NCI-H2227 (cell line): ENCODE measurements around the gene BSCL2.
"Not testable (repeated sequence)": the region's sequence is repeated elsewhere in the genome, so short reads cannot be mapped to it uniquely, and the experiment has no call there.

ENCODE experiments used
- DNase-seq: peaks from one replicate; lab custom pipeline; 2025; ENCODE audit not compliant: unreplicated experiment; lab: John Stamatoyannopoulos, UW

BSCL2 gene

DNA sequence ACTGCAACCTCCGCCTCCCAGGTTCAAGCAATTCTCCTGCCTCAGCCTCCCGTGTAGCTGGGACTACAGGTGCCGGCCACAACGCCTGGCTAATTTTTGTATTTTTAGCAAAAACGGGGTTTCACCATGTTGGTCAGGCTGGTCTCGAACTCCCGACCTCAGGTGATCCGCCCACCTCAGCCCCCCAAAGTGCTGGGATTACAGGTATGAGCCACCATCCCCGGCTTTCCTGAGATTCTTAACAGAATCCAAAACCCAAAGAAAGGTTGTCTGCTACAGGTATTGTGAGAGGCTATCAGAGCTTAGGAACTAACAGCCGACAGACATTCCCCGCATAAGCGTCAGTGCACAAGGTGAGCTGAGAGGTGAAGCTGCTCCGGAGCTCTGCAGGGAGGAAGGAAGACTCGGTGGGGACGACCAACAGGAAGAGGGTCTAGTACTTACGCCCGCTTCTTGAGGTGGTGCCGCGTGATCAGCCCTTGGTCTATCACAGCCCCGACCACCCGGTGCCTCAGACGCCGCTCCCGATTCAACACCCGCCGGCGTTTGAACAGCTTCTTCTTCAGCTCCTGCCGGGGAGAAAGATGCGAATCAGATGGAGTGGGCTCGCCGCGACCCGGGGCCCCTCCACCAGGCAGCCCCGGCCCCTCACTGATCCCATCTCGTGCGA lies 42.7 kb downstream of the BSCL2 start:
- peak; percentile 82 for DNase-seq

DNA sequence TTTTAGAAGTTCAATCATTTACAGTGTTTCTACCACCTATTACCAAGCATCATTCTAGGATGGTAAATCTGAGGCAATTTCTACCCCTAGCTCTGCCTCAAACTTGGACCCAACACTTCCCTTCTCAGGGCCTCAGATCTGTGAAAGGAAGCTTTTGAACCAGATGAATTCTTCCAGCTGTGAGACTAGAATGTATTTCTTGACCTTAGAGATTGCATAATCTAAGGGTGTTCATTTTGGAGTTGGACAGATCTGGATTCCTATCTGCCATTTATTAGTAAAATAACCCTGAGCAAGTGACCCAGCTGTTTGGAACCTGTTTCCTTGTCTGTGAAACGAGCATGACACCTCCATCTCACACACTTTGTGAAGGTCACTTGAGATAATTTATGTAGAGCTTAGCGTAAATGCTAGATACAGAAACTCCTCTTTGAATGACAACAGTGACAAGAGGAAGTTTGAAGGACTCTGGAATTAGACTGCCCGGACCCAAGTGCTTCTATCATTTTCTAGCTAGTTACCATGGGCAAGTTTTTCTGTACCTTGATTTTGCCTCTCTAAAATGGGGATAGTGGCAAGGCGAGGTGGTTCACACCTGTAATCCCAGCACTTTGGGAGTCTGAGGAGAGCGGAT lies 50.3 kb downstream of the BSCL2 start:
- DNase-seq, result no peak

DNA sequence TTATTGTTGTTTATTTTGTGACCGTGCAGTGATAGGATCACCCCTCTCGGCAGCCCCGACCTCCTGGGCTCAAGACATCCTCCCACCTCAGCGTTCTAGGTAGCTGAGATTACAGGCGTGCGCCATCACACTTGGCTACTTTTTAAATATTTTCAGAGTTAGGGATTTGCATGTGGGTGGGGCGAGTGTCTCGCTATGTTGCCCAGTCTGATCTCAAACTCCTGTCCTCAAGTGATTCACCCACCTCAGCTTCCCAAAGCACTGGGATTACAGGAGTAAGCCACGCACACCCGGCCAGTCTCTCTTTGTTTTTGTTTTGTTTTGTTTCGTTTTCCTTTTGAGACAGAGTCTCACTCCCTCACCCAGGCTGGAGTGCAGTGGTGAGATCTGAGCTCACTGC lies 52.9 kb downstream of the BSCL2 start:
- DNase-seq, result no peak

DNA sequence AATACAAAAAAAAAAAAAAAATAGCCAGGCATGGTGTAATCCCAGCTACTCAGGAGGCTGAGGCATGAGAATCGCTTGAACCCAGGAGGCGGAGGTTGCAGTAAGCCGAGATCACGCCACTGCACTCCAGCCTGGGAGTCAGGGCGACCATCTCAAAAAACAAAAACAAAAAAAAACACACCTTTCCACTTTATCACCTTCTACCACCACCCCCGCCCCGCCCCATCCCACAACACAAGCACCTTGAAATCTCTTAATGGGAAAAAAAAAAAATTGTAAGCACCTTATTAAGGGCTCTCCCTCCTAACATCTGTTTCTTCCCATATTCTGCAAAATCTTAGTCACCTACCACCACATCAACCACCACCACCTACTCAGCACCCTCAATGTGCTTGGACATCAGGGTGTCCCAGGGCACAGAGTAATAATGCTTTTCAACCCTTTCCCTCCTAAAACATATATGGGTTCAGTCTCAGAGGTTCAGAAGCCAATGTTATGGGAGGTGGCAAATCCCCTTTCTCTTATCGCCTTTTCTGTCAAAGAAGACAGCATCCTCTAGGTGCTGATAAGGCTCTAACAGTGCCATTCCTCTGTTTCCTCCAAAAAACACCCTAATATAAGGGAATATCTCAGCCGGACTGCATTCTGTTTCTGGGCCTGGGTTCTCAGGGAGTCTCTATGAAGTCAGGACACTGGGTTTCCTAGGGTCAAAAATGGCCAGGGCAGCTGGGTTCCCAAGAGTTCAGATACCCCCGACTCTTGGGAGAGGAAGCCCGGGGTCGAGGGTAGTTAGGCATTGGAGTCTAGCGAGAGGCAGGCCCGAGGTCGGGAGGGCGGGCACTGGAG lies 54.8 kb downstream of the BSCL2 start:
- DNase-seq, result no peak

DNA sequence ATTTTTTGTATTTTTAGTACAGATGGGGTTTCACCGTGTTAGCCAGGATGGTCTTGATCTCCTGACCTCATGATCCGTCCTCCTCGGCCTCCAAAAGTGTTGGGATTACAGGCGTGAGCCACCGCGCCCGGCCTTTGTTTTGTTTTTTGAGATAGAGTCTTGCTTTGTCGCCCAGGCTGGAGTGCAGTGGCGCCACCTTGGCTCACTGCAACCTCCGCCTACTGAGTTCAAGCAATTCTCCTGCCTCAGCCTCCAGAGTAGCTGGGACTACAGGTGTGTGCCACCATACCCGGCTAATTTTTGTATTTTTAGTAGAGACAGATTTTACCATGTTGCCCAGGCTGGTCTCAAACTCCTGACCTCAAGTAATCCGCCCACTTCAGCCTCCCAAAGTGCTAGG lies 56.9 kb downstream of the BSCL2 start:
- DNase-seq, result not testable (repeated sequence)

DNA sequence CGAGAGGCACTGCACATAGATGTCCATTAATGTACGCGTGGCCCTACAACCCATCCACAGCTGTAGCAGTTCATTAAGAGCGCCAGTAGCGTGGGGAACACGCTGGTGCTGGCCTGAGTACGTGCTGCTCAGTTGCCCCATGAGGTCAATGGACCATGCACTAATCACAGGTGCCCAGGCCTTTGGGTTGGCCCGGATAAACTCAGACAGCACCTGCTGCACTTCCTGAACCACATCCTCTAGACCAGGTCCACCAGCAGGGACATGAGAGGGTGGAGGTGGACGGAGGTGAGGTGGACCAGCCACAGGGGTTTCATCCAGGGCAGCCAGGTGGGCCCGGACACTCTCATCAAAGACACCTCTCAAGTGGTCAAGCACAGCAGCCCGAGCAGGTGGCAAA lies 57.7 kb downstream of the BSCL2 start:
- DNase-seq, result no peak

DNA sequence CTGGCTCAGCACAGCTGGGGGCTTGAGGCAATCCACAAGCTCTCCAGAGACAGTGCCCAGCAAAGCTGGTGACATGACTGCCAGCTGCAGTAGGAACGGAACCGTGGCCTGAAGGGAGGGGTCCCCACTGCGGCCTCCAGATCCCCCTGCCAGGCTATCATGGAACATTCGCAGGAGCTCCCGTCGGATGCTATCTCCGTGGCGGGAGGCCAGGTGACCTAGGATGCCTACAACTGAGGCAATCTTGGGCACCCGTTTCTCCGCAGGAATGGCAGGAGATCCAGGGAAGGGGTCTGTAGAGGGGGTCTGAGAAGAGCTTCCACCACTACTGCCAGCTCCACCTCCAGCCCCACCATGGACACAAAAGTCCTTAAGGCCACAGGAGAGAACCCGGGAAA lies 58.3 kb downstream of the BSCL2 start:
- DNase-seq, result no peak

DNA sequence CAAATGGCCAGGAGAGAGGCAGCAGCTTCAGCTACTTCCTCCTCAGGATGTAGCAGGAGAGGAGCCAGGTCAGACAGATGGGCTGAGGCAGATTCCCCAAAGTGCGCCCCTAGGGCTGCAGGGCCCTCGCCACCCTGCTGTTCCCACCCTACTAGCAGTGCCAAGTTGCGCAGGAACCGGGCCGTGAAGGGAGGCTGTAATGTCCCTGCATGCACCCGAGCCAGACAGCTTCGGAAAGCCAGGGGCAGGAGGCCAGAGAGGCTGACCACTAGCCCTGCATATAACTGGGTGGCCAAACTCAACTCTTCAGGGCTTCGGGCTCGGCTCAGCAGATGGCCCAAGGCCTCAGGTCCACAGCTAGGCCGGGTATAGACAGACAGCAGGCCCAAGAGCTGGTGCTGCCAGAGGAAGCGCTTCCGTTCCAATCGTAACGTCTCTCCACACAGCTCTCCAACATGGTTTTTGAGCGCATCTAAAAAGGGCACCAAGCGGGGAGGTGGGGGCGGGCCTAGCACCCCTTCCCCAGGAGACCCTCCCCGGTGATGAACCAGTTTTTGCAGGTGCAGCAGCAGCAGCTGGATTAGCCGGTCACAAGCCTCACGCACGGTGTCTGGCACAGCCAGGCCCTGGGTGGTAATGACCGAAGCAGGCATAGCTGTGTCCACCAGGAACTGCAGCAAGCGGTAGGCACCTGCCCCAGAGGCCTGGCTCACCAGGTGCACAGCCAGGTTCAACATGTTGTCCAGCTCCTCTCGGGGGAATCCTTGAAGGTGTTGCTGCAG lies 58.8 kb downstream of the BSCL2 start:
- no peak for DNase-seq

DNA sequence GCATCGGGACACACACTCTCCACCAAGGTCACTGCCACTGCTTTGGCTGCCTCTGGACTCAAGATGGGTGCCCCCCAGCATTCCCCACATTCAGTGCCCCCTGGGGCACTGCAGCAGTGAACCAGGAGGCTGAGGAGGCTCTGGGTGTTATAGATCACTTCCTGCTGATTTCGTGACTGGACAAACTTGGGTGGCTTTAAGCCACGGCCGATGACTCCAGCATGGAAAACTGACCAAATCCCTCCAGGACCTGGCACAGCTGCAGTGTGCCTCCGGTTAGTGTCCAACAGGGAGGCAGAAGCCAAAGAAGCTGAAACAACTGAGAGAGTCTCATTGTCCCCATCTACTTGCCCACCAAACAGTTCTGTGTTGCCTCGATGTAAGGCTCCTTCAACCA lies 59.6 kb downstream of the BSCL2 start:
- DNase-seq, result no peak

DNA sequence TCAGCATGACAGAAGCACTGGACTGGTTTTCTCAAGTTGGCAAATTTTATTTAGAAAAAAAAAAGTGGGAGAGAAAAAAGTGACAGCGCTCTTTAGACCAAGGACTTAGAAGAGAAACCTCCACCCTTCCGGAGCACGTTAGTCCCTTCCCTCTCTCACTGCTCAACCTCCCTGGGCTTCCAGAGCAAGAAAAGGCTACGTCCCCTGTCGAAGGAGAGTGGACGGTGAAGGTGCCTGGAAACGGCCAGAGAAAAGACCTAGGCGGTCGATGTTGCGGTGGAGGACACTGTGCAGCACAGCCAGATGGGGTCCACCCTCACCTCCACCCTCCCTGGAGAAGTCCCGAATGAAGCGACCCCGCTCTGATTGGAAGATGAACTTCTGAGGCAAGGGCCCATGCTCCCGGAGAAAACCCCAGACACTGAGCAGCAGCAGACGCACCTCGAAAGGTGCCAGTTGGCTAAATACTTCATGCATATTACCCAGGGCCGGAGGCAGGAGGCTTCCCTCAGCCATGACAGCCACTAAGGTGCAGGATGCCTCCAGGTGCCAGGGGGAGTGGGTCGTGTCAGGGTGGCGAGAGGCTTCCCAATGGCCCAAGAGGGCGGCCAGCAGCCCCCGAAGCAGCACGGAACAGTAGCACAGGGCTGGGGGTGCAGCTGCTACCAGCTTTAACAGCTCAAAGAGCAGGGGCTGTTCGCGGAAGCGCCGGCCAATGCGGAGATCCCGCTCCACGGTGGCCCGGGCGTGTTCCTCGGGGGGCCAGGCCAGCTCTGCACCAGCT lies 60.2 kb downstream of the BSCL2 start:
- no peak for DNase-seq

DNA sequence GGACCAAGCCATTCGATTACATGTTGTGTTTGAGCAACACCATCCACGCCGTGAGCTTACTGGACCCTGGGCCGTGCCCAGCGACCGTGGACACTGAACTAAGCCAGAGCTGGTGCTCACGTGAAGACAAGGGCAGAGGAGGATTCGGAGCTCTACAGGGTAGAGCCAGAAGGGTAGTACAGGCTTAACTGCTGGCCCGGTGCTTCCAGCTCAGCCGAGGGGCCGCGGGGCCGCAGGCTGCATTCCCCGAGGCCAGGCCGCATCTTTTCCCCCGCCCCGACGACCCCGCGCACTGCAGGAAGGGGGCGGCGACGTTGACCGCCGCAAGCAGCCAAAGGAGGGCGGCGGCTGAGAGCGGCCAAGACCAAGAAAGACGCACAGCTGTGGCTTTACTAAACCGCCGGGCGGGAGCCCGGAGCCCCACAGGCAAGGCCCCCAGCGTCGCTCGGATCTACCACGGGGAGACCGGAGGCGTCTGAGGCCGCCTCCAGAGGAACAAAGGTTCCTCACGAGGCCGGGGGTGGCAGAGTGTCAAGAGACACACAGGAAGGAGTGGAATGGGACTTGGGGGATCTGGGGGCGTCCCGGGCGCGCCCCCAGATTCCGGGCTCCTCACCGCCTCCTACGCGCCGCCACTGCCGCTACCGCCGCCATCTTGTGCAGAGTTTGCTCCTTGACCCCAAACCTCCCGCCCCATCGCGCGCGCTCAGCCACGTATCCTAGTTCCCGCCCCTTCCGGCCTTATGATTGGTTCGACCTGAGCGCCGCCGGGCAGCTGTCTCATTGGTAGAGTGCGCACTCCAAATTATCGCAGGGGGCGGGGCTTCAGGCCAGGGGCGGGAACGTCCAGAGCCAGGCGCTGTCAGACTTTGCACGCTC lies 61.0 kb downstream of the BSCL2 start, which contains the start of gene GANAB:
TSS of gene GANAB (minus strand) at position 668 of the 879 bp plus-strand sequence. CDS start at position 654, 14 bp downstream.
- peak; percentile 99 for DNase-seq

DNA sequence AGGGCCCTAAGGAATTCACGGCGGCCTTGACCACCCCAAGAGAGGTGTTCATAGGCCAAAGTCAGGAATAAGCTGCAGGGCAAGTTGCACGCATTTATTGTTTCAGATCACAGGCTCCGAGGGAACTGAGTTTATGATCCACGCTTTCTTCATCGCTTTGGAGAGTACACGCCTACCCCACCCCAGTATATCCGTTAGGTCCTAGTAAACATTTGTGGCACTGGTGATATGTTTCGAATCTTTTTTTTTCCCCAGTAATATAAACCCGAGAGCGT lies 61.6 kb downstream of the BSCL2 start:
- DNase-seq, result no peak

DNA sequence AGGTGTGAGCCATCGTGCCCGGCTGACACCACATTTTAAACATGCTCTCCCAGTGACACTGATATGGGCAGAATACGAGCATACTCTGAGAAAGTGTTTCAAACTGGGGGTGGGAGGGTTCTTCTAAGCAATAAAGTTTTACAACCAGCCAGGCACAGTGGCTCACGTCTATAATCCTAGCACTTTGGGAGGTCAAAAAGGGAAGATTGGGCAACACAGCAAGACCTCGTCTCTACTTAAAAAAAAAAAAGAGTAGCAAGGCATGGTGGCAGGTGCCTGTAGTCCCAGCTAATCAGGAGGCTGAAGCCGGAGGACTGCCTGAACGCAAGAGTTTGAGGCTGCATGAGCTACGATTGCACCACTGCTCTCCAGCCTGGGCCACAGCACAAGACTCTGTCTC lies 63.0 kb downstream of the BSCL2 start:
- DNase-seq, result no peak
